B cell (primary cell): Measurements from ENCODE around the gene ANGPTL2. TPM values are rescaled to one million over a fixed set of nuclear protein-coding genes. Genes with fewer than 3 reads are reported as not detected.

Experiments used
- ATAC-seq: fragments of 200-7000 bp; cut with Tn5 transposase; one replicate; pipeline ENCODE4 v1.10.0; 2021; ENCODE audit warnings: low read depth, mild to moderate bottlenecking, moderate number of reproducible peaks, moderate library complexity
- CTCF ChIA-PET: fragments of 350-600 bp; sonication (Branson Sonifier 250); formaldehyde crosslinking; loops from one replicate; lab custom pipeline; 2021; ENCODE audit warnings: antibody characterized with exemption, inconsistent platforms; lab: Charles Lee
- POLR2A ChIA-PET: fragments of 350-600 bp; sonication (Branson Sonifier 250); formaldehyde crosslinking; loops from one replicate; lab custom pipeline; 2021; ENCODE audit warnings: antibody characterized with exemption; lab: Charles Lee
- DNase-seq: peaks from one replicate; pipeline ENCODE4 v3.0.0; 2013
- H2AFZ ChIP-seq: 2 replicates; pipeline ENCODE4 v1.6.1; 2012; ENCODE audit warnings: mild to moderate bottlenecking, low read depth, low read length; ENCODE audit not compliant: insufficient read depth, poor library complexity, severe bottlenecking
- H3K27ac ChIP-seq, 2 donors: 1 replicate in 1 of 2; 2 replicates in 1 of 2; pipeline ENCODE4 v1.5.1; 2012 to 2013; ENCODE audit warnings: low read length in 2 of 2, mild to moderate bottlenecking in 2 of 2, moderate library complexity in 1 of 2
- H3K27me3 ChIP-seq, 4 experiments: fragments of 200-600 bp in 1 of 4; sonication (generic) in 1 of 4; replicated peaks in 1 of 4; 1 replicate in 2 of 4; 2 replicates in 2 of 4; pipeline versions ENCODE4 v1.6.1 to v1.7.0; 2013 to 2016; ENCODE audit warnings: low read length in 3 of 4, mild to moderate bottlenecking in 2 of 4, mixed read lengths in 1 of 4, moderate library complexity in 1 of 4; ENCODE audit not compliant: insufficient read depth in 4 of 4, control insufficient read depth in 3 of 4; ENCODE audit errors: control extremely low read depth in 1 of 4
- H3K36me3 ChIP-seq, 2 experiments: replicated peaks in 1 of 2; 1 replicate in 1 of 2; 2 replicates in 1 of 2; pipeline versions ENCODE4 v1.6.1 to v1.7.1; 2013; ENCODE audit warnings: low read length in 1 of 2; ENCODE audit not compliant: insufficient read depth in 2 of 2, control insufficient read depth in 1 of 2; ENCODE audit errors: control extremely low read depth in 1 of 2, extremely low read depth in 1 of 2
- H3K4me1 ChIP-seq, 2 donors: fragments of 200-600 bp in 1 of 2; sonication (generic) in 1 of 2; 1 replicate in 1 of 2; 2 replicates in 1 of 2; pipeline versions ENCODE4 v1.5.1 to v1.6.1; 2013 to 2017; ENCODE audit warnings: low read length in 2 of 2; ENCODE audit not compliant: control insufficient read depth in 2 of 2, insufficient read depth in 2 of 2
- H3K4me2 ChIP-seq: replicated peaks from 2 replicates; pipeline ENCODE3; 2012; ENCODE audit warnings: mild to moderate bottlenecking, low read depth, low read length; ENCODE audit not compliant: poor library complexity, severe bottlenecking
- H3K4me3 ChIP-seq, 5 experiments: fragments of 200-600 bp in 1 of 5; sonication (generic) in 1 of 5; 1 replicate in 3 of 5; 2 replicates in 2 of 5; pipeline versions ENCODE4 v1.5.1 to v1.7.0; 2011 to 2016; ENCODE audit warnings: low read length in 4 of 5, mild to moderate bottlenecking in 4 of 5, low read depth in 2 of 5, control low read depth in 1 of 5, moderate library complexity in 1 of 5; ENCODE audit not compliant: insufficient read depth in 1 of 5; ENCODE audit errors: control extremely low read depth in 1 of 5, extremely low read depth in 1 of 5
- H3K79me2 ChIP-seq: fragments of 200-600 bp; sonication (generic); one replicate; pipeline ENCODE4 v1.6.0; 2016; ENCODE audit warnings: low read length; ENCODE audit not compliant: control insufficient read depth, insufficient read depth
- H3K9ac ChIP-seq: fragments of 200-600 bp; sonication (generic); 2 replicates; pipeline ENCODE4 v1.6.1; 2017; ENCODE audit warnings: mild to moderate bottlenecking, low read length, moderate library complexity
- H3K9me3 ChIP-seq, 3 donors: one replicate each; pipeline versions ENCODE4 v1.6.1 to v1.7.1; 2013; ENCODE audit warnings: low read length in 2 of 3; ENCODE audit not compliant: control insufficient read depth in 2 of 3, insufficient read depth in 1 of 3; ENCODE audit errors: control extremely low read depth in 1 of 3
- H4K20me1 ChIP-seq: 2 replicates; pipeline ENCODE4 v1.6.0; 2012; ENCODE audit warnings: mild to moderate bottlenecking, low read length; ENCODE audit not compliant: insufficient read depth, control insufficient read depth, poor library complexity, severe bottlenecking
- H3K27ac Mint-ChIP-seq: one replicate; pipeline ENCODE4 v1.8.0; 2021; ENCODE audit warnings: mixed read lengths
- H3K27me3 Mint-ChIP-seq: one replicate; pipeline ENCODE4 v1.8.0; 2021; ENCODE audit warnings: mixed read lengths
- H3K4me1 Mint-ChIP-seq: one replicate; pipeline ENCODE4 v1.8.0; 2021; ENCODE audit warnings: mixed read lengths
- H3K4me3 Mint-ChIP-seq: one replicate; pipeline ENCODE4 v1.8.0; 2021; ENCODE audit warnings: mixed read lengths
- H3K9me3 Mint-ChIP-seq: one replicate; pipeline ENCODE4 v1.8.0; 2022; ENCODE audit warnings: mixed read lengths; ENCODE audit not compliant: insufficient read depth
- EZH2 ChIP-seq: IDR thresholded peaks from 2 replicates; pipeline ENCODE4 v1.6.1; 2012; ENCODE audit warnings: borderline replicate concordance, low read depth, mild to moderate bottlenecking, moderate library complexity, low read length; ENCODE audit not compliant: insufficient read depth, poor library complexity, severe bottlenecking
- WGBS: methylation state at CpG from one replicate; pipeline ENCODE4 v1.1.5; 2013; ENCODE audit warnings: missing lambda C conversion rate; ENCODE audit not compliant: insufficient coverage; 5-methylcytosine and 5-hydroxymethylcytosine counted together
- intact Hi-C: fragments of 100-400 bp; cut with micrococcal nuclease; formaldehyde crosslinking; loops from one replicate; pipeline ENCODE4 v1.10.0; 2022
- polyA plus RNA-seq: library from polyadenylated mRNA; depleted of rRNA; stranded (reverse); fragments of >200 nt; gene quantifications from 2 replicates; pipeline ENCODE4 v1.2.3, GENCODE V29; 2012
- total RNA-seq, 2 donors: library from RNA; stranded (reverse); fragments of 120-200 nt in 1 of 2; gene quantifications; 1 replicate in 1 of 2; 2 replicates in 1 of 2; pipeline versions ENCODE4 v1.2.3 to v1.2.4, GENCODE V29; 2013 to 2022
- TF ChIP-seq, protein P1 (sequence below): fragments of 200-600 bp; IDR thresholded peaks from one replicate; pipeline ENCODE4 v1.8.0; 2022; ENCODE audit warnings: antibody characterized with exemption, mild to moderate bottlenecking

The ANGPTL2 gene
- total and polyA plus RNA-seq, 2 donors (not counting 1 experiment from before 2014, with no cell fraction given) = not detected

DNA sequence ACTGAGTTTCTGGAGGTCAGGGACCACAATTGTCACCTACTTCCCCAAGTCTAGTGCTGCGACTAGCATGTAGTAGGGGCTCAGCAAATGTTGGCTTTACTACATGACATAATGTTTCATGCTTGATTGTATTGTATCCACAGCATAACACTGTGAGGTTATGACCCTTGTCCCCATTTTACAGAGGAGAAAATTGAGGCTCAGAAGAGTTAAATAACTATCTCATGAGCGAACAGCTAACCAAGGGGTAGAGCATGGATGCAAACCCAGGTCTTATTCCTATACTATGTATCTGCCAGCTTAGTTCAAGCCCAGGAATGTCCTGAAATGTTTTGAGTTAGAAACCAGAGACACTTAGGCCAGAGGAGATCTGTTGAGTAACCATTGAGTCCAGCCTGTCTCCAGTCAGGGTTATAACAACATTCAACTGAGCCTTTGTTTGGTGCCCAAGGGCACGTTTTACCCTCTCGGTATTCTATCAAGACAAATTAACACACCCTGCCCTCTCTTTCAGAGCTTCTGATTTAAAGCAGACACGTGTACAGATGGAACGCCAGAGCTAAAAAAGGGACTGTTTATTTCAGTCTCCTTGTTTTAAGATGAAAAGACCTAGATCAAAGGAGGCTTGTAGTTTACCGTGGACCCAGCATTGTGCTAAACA is 16.5 kb downstream of the ANGPTL2 start:
- DNase-seq = no peak
- Mint-ChIP-seq H3K27ac (no peak overlapping the region), H3K4me3 (no peak overlapping the region), H3K9me3 (no peaks in the 10 kb centered on the region), H3K4me1 (no peaks in the 10 kb centered on the region), H3K27me3 (no peaks in the 10 kb centered on the region)
- Histone ChIP-seq H2AFZ (no peak overlapping the region), H3K9ac (no peak overlapping the region), H4K20me1 (no peaks in the 10 kb centered on the region), H3K36me3 (no peaks in the 10 kb centered on the region), H3K4me3 (no peak overlapping the region), H3K4me2 (no peak overlapping the region), H3K9me3 (no peaks in the 10 kb centered on the region), H3K4me1 (no peaks in the 10 kb centered on the region), H3K27ac (no peak overlapping the region), H3K79me2 (no peaks in the 10 kb centered on the region), H3K27me3 (no peaks in the 10 kb centered on the region)
- ATAC-seq = no peak
- ChIA-PET POLR2A (no interaction called here), CTCF (interaction anchor here (1.5 kb wide), 1 partner anchor 11 kb away, joined by 4 read pairs; no protein-coding TSS in a partner anchor)
- TF ChIP-seq, protein P1, sequence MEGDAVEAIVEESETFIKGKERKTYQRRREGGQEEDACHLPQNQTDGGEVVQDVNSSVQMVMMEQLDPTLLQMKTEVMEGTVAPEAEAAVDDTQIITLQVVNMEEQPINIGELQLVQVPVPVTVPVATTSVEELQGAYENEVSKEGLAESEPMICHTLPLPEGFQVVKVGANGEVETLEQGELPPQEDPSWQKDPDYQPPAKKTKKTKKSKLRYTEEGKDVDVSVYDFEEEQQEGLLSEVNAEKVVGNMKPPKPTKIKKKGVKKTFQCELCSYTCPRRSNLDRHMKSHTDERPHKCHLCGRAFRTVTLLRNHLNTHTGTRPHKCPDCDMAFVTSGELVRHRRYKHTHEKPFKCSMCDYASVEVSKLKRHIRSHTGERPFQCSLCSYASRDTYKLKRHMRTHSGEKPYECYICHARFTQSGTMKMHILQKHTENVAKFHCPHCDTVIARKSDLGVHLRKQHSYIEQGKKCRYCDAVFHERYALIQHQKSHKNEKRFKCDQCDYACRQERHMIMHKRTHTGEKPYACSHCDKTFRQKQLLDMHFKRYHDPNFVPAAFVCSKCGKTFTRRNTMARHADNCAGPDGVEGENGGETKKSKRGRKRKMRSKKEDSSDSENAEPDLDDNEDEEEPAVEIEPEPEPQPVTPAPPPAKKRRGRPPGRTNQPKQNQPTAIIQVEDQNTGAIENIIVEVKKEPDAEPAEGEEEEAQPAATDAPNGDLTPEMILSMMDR = no peak
- no peak for TF ChIP-seq EZH2
- intact Hi-C loops = no loop called here
- 100% methylated on average over 5 of the region's 7 CpGs for WGBS

DNA sequence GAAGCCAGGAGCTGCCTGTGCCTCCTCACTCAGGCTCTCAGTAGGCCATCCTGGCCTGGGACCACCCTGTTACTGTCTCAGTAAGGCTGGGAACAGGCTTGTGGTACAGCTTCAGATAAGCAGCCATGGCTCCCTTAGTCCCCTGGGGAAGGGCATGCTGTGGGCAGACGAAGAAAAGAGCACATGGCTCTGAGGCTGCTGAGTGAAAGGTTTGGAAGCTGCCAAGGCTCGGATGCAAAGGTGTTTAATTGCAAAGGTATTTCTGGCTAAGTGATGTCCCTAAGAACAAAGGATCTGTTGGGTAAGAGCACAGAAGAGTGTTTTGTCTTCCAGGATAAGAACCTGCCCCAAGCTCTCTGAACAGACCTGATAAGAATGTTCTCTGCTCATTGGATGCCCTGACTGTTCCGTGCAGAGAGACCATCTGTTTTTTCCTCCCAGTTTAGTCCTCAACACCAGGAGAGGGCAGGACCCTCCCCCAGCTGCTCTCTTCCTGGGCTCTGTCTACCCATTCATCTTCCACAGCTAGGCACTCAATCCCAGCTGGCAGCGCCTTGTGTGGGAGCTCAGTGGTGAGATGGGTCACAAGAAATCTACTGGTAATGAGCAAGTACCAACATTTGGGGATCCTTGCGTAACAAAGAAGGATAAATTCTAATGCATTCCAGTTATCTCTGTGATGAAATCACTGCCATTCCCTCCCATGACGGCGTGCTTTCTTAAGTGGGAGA is 17.7 kb downstream of the ANGPTL2 start:
- CTCF ChIA-PET = no interaction called here
- POLR2A ChIA-PET = no interaction called here
- intact Hi-C loops = no loop called here

More for the DNA sequence above, 17.7 kb downstream of the ANGPTL2 start:
- no peak for TF ChIP-seq EZH2
- TF ChIP-seq, protein P1 = no peak
- Mint-ChIP-seq H3K4me3 (no peak overlapping the region), H3K27me3 (no peaks in the 10 kb centered on the region), H3K4me1 (no peaks in the 10 kb centered on the region), H3K27ac (no peak overlapping the region), H3K9me3 (no peaks in the 10 kb centered on the region)
- Histone ChIP-seq H4K20me1 (no peaks in the 10 kb centered on the region), H3K36me3 (no peaks in the 10 kb centered on the region), H3K79me2 (no peaks in the 10 kb centered on the region), H3K9me3 (no peaks in the 10 kb centered on the region), H3K4me2 (no peak overlapping the region), H3K9ac (no peak overlapping the region), H3K4me1 (no peaks in the 10 kb centered on the region), H2AFZ (no peak overlapping the region), H3K4me3 (no peak overlapping the region), H3K27me3 (no peaks in the 10 kb centered on the region), H3K27ac (no peak overlapping the region)
- DNase-seq (no peak), ATAC-seq (no peak)
- WGBS = 98% methylated on average over 5 of the region's 7 CpGs
